HepG2 (cell line): ENCODE measurements around the gene LATS1. TPM values are rescaled to one million over a fixed set of nuclear protein-coding genes. Genes with fewer than 3 reads are reported as not detected.

Experiments used
- DPF2 ChIP-seq: sonication (generic); formaldehyde crosslinking; IDR thresholded peaks from 2 replicates; pipeline ENCODE4 v1.4.0; 2020; ENCODE audit warnings: mild to moderate bottlenecking, low read depth, missing genetic modification reagents, borderline replicate concordance
- EHMT2 ChIP-seq: fragments of 200-600 bp; sonication (generic); IDR thresholded peaks from 2 replicates; pipeline ENCODE4 v1.7.0; 2017; ENCODE audit warnings: antibody characterized with exemption, low read depth, low read length, borderline replicate concordance
- GATA4 ChIP-seq: sonication (generic); IDR thresholded peaks from 2 replicates; pipeline ENCODE4 v1.6.1; 2016; ENCODE audit warnings: antibody characterized with exemption, low read depth, borderline replicate concordance
- HMGA1 ChIP-seq: sonication (generic); formaldehyde crosslinking; conservative IDR thresholded peaks from 2 replicates; pipeline ENCODE4 v1.4.0; 2020; ENCODE audit warnings: missing genetic modification reagents
- IRX3 ChIP-seq: sonication (generic); formaldehyde crosslinking; IDR thresholded peaks from 2 replicates; pipeline ENCODE4 v1.8.1; 2023; ENCODE audit warnings: mild to moderate bottlenecking, low read depth, missing genetic modification reagents, borderline replicate concordance
- MNT ChIP-seq: fragments of 450-650 bp; IDR thresholded peaks from 2 replicates; pipeline ENCODE4 v1.6.1; 2016
- MXI1 ChIP-seq: IDR thresholded peaks from 3 replicates; pipeline ENCODE4 v1.6.1; 2012; ENCODE audit warnings: low read depth, low read length, inconsistent platforms, borderline replicate concordance
- PCBP1 ChIP-seq: fragments of 200-400 bp; formaldehyde crosslinking; IDR thresholded peaks from 2 replicates; pipeline ENCODE4 v1.6.1; 2017; ENCODE audit warnings: mild to moderate bottlenecking, low read depth, low read length, borderline replicate concordance
- SMAD9 ChIP-seq: sonication (generic); formaldehyde crosslinking; IDR thresholded peaks from 2 replicates; pipeline ENCODE4 v1.5.1; 2020; ENCODE audit warnings: mild to moderate bottlenecking, missing genetic modification reagents
- TEAD3 ChIP-seq: optimal IDR thresholded peaks from 2 replicates; pipeline ENCODE3; 2016; ENCODE audit warnings: borderline replicate concordance
- U2AF2 ChIP-seq: fragments of 200-400 bp; formaldehyde crosslinking; IDR thresholded peaks from 2 replicates; pipeline ENCODE4 v1.6.1; 2017; ENCODE audit warnings: low read depth, mild to moderate bottlenecking, low read length
- ZMAT5 ChIP-seq: sonication (generic); formaldehyde crosslinking; IDR thresholded peaks from 2 replicates; pipeline ENCODE4 v1.5.0; 2020; ENCODE audit warnings: mild to moderate bottlenecking, low read depth, missing genetic modification reagents, borderline replicate concordance
- ZNF124 ChIP-seq: sonication (generic); formaldehyde crosslinking; IDR thresholded peaks from 2 replicates; pipeline ENCODE4 v1.4.0; 2020; ENCODE audit warnings: missing genetic modification reagents
- ZNF205 ChIP-seq: IDR thresholded peaks from 2 replicates; pipeline ENCODE4 v1.6.1; 2018; ENCODE audit warnings: missing biosample characterization, missing genetic modification reagents
- ZNF598 ChIP-seq: sonication (generic); formaldehyde crosslinking; IDR thresholded peaks from 2 replicates; pipeline ENCODE4 v1.5.1; 2020; ENCODE audit warnings: mild to moderate bottlenecking, missing genetic modification reagents, borderline replicate concordance
- ZNF878 ChIP-seq: sonication (generic); formaldehyde crosslinking; IDR thresholded peaks from 2 replicates; pipeline ENCODE4 v1.8.1; 2023; ENCODE audit warnings: mild to moderate bottlenecking, missing genetic modification reagents, moderate library complexity
- ZXDC ChIP-seq: sonication (generic); formaldehyde crosslinking; IDR thresholded peaks from 2 replicates; pipeline ENCODE4 v1.5.0; 2020; ENCODE audit warnings: mild to moderate bottlenecking, missing genetic modification reagents
- polyA plus RNA-seq, 8 experiments: library from polyadenylated mRNA; depleted of rRNA in 3 of 8; stranded (reverse) in 7 of 8; unstranded in 1 of 8; fragments of >200 nt; fragmentation: Illumina TruSeq in 4 of 8; extraction: Trizol in 4 of 8; gene quantifications; 2 replicates each; pipeline versions ENCODE4 v1.2.1 to v1.2.3, GENCODE V29; 2011 to 2016; ENCODE audit warnings: low read depth in 4 of 8, missing spikeins in 1 of 8, mixed read lengths in 1 of 8; ENCODE audit not compliant: insufficient read depth in 1 of 8
- total RNA-seq, 5 experiments: library from RNA; depleted of rRNA; stranded (reverse); fragments of >200 nt; fragmentation: Illumina TruSeq; extraction: Trizol; gene quantifications; 2 replicates each; pipeline ENCODE4 v1.2.3, GENCODE V29; 2016; ENCODE audit warnings: low read depth in 1 of 5
- TF ChIP-seq, protein P1 (sequence below): sonication (generic); formaldehyde crosslinking; IDR thresholded peaks from 2 replicates; pipeline ENCODE4 v1.4.0; 2020; ENCODE audit warnings: mild to moderate bottlenecking, low read depth, missing genetic modification reagents
- TF ChIP-seq, protein P2 (sequence below): sonication (generic); formaldehyde crosslinking; IDR thresholded peaks from 2 replicates; pipeline ENCODE4 v1.4.0; 2020; ENCODE audit warnings: missing genetic modification reagents, borderline replicate concordance

The LATS1 gene
- total and polyA plus RNA-seq, 2 of the 13 experiments (the other 11 are each of a cell fraction or from before 2014, with no cell fraction given): 9.9 to 12.6 TPM

DNA sequence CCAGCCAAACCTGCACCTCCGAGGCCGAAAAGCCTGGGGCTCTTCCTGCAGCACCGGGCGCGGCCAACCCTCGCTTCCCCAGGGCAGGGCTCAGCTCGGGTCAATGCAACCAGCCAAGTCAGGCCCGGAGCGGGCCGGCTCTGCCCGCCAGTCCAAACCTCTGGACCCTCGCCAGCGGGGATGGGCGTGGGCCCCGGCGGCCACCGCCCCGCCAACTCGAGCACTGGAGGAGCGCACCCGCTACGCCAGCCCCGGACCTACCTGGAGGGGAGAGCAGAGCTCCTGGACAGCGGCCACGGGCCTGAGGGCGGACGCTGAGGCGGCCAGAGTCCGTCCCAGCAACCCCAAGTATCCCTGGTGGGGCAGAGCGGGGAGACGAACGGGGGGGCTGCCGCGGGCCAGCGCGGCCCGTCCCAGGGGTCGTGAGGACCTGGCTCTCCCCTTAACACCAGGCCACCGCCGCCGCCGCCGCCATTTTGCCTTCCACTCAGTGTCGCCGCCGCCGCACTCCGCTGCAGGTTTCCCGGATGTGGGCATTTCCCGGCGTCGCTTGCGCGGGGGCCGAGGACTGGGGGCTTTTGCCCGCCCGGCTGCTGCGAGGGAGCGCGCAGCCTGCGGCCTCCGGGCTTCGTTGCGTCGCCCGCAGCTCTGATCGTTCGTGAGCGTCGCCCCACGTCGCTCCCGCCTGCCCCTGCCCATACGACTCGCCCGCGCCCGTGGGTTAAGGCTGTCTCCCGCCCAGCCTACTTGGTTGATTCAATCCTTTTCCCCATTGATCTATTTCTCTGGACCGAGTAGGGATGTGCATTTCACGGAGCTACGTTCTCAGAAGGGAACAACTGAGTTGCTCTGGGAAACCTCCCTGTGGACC is at the start of gene LATS1 (continued):
- TF ChIP-seq, protein P1, sequence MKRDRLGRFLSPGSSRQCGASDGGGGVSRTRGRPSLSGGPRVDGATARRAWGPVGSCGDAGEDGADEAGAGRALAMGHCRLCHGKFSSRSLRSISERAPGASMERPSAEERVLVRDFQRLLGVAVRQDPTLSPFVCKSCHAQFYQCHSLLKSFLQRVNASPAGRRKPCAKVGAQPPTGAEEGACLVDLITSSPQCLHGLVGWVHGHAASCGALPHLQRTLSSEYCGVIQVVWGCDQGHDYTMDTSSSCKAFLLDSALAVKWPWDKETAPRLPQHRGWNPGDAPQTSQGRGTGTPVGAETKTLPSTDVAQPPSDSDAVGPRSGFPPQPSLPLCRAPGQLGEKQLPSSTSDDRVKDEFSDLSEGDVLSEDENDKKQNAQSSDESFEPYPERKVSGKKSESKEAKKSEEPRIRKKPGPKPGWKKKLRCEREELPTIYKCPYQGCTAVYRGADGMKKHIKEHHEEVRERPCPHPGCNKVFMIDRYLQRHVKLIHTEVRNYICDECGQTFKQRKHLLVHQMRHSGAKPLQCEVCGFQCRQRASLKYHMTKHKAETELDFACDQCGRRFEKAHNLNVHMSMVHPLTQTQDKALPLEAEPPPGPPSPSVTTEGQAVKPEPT (CRISPR knock-in tag): peak; percentile 89; the same call in 1 of the 2 replicates
- TF ChIP-seq TEAD3 (CRISPR knock-in tag) (peak; percentile 53), HMGA1 (CRISPR knock-in tag) (no peak), IRX3 (CRISPR knock-in tag) (peak; percentile 86; the same call in 1 of the 2 replicates), SMAD9 (CRISPR knock-in tag) (no peak; the same call in 1 of the 2 replicates), DPF2 (CRISPR knock-in tag) (peak; percentile 23; the same call in 1 of the 2 replicates), ZMAT5 (CRISPR knock-in tag) (no peak), U2AF2 (0 out of 2 replicates have a peak, but pooled peaks have one; percentile 61), ZXDC (CRISPR knock-in tag) (peak; percentile 94), MNT (no peak), ZNF878 (CRISPR knock-in tag) (peak; percentile 97; the same call in 1 of the 2 replicates), GATA4 (peak; percentile 92), ZNF205 (CRISPR knock-in tag) (peak; percentile 54; the same call in 1 of the 2 replicates), ZNF598 (CRISPR knock-in tag) (peak; percentile 90), MXI1 (peak; percentile 70; the same call in 1 of the 3 replicates), PCBP1 (peak; percentile 68; the same call in 1 of the 2 replicates), EHMT2 (no peak), ZNF124 (CRISPR knock-in tag) (peak; percentile 59; the same call in 1 of the 2 replicates)
- TF ChIP-seq, protein P2, sequence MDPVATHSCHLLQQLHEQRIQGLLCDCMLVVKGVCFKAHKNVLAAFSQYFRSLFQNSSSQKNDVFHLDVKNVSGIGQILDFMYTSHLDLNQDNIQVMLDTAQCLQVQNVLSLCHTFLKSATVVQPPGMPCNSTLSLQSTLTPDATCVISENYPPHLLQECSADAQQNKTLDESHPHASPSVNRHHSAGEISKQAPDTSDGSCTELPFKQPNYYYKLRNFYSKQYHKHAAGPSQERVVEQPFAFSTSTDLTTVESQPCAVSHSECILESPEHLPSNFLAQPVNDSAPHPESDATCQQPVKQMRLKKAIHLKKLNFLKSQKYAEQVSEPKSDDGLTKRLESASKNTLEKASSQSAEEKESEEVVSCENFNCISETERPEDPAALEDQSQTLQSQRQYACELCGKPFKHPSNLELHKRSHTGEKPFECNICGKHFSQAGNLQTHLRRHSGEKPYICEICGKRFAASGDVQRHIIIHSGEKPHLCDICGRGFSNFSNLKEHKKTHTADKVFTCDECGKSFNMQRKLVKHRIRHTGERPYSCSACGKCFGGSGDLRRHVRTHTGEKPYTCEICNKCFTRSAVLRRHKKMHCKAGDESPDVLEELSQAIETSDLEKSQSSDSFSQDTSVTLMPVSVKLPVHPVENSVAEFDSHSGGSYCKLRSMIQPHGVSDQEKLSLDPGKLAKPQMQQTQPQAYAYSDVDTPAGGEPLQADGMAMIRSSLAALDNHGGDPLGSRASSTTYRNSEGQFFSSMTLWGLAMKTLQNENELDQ: no peak
